Testis (tissue), 3 donors: Measurements from ENCODE around the gene SFXN1. TPM values are rescaled to one million over a fixed set of nuclear protein-coding genes. Genes with fewer than 3 reads are reported as not detected.

Experiments
- DNase-seq: peaks from one replicate; pipeline ENCODE4 v3.0.0-alpha.2; 2019
- H3K27ac ChIP-seq, 2 donors: fragments of 200-600 bp; sonication (generic); one replicate each; pipeline ENCODE4 v1.5.1; 2019
- H3K27me3 ChIP-seq: fragments of 200-600 bp; sonication (generic); one replicate; pipeline ENCODE4 v1.5.1; 2019
- H3K36me3 ChIP-seq: fragments of 200-600 bp; sonication (generic); one replicate; pipeline ENCODE4 v1.5.1; 2017; ENCODE audit warnings: low read depth; ENCODE audit errors: missing control alignments
- H3K4me1 ChIP-seq: fragments of 200-600 bp; sonication (generic); one replicate; pipeline ENCODE4 v1.5.1; 2019
- H3K4me3 ChIP-seq, 2 donors: fragments of 200-600 bp; sonication (generic); one replicate each; pipeline ENCODE4 v1.5.1; 2017 to 2019
- H3K9me3 ChIP-seq: fragments of 200-600 bp; sonication (generic); one replicate; pipeline ENCODE4 v1.5.1; 2017
- CTCF ChIP-seq, 3 experiments: fragments of 450-650 bp in 2 of 3; fragments of 200-600 bp in 1 of 3; sonication (generic) in 1 of 3; IDR thresholded peaks; one replicate each; pipeline ENCODE4 v1.5.1; 2016 to 2019; ENCODE audit warnings: antibody characterized with exemption in 3 of 3, mild to moderate bottlenecking in 2 of 3, moderate library complexity in 1 of 3
- POLR2A ChIP-seq: fragments of 450-650 bp; IDR thresholded peaks from one replicate; pipeline ENCODE4 v1.6.1; 2017; ENCODE audit warnings: antibody characterized with exemption, mild to moderate bottlenecking, moderate library complexity
- WGBS, 2 donors: methylation state at CpG; one replicate each; pipeline ENCODE4 v1.1.5; 2018; 5-methylcytosine and 5-hydroxymethylcytosine counted together
- intact Hi-C: fragments of 100-400 bp; cut with DNase I; formaldehyde crosslinking; loops from one replicate; pipeline ENCODE4 v1.15.1; 2023; ENCODE audit warnings: low total_unique reads
- polyA plus RNA-seq: library from polyadenylated mRNA; stranded (reverse); fragments of 350-450 nt; fragmentation: Illumina TruSeq; extraction: RNeasy Lipid Tissue Mini Kit (QIAGEN cat#74804); gene quantifications from one replicate; pipeline ENCODE4 v1.2.3, GENCODE V29; 2014; ENCODE audit warnings: low read depth, low replicate concordance; ENCODE audit not compliant: insufficient read depth
- total RNA-seq, 2 donors: library from RNA; depleted of rRNA; stranded (reverse); fragments of >200 nt; gene quantifications; one replicate each; pipeline ENCODE4 v1.2.3, GENCODE V29; 2016

SFXN1 gene
- total and polyA plus RNA-seq, 3 donors from 2014 or later: 22.6 to 44.5 (median 29.3) TPM

- Histone ChIP-seq H3K4me1 (no peaks in the 10 kb centered on the region), H3K36me3 (no peaks in the 10 kb centered on the region), H3K27ac (no peak overlapping the region), H3K27me3 (no peaks in the 10 kb centered on the region), H3K9me3 (no peaks in the 10 kb centered on the region), H3K4me3 (no peak overlapping the region)
- no peak for TF ChIP-seq POLR2A
- TF ChIP-seq CTCF (IDR thresholded peaks at IDR 0.05): peak in 2 of 3 experiments; percentile 30 to 43
- no peak for DNase-seq
- WGBS, 2 donors: 65 to 67% methylated on average over 7 of the region's 7 CpGs
- intact Hi-C loops: no loop called here
These were observed 18.2 kb upstream of the SFXN1 start for GRCh38 chr5:175460126-175460525.

GRCh38 chr5:175460552-175460951 lies 17.8 kb upstream of the SFXN1 start:
- 73 to 93% methylated on average over 2 of the region's 2 CpGs for WGBS, 2 donors
- no peaks in the 10 kb centered on the region for H3K36me3 ChIP-seq
- intact Hi-C loops: no loop called here

GRCh38 chr5:175461370-175461769 lies 17.0 kb upstream of the SFXN1 start:
- no peaks in the 10 kb centered on the region for H3K4me1 ChIP-seq
- intact Hi-C loops: no loop called here
- 90% methylated on average over 12 to 13 of the region's 13 CpGs for WGBS, 2 donors

More at GRCh38 chr5:175460552-175460951, 17.8 kb upstream of the SFXN1 start:
- DNase-seq: no peak
- H3K27ac ChIP-seq: no peak overlapping the region
- H3K27me3 ChIP-seq: no peaks in the 10 kb centered on the region
- H3K4me3 ChIP-seq: no peak overlapping the region
- no peaks in the 10 kb centered on the region for H3K4me1 ChIP-seq
- no peak for TF ChIP-seq POLR2A
- TF ChIP-seq CTCF (IDR thresholded peaks at IDR 0.05): no peak
- no peaks in the 10 kb centered on the region for H3K9me3 ChIP-seq

GRCh38 chr5:175463641-175464040 lies 14.7 kb upstream of the SFXN1 start:
- Histone ChIP-seq H3K4me3 (no peak overlapping the region), H3K9me3 (no peaks in the 10 kb centered on the region), H3K4me1 (no peaks in the 10 kb centered on the region), H3K27ac (no peak overlapping the region), H3K27me3 (no peaks in the 10 kb centered on the region), H3K36me3 (no peaks in the 10 kb centered on the region)
- TF ChIP-seq POLR2A: no peak
- no peak for TF ChIP-seq CTCF (IDR thresholded peaks at IDR 0.05)
- DNase-seq: no peak
- intact Hi-C loops: no loop called here
- WGBS, 2 donors: 90 to 95% methylated on average over 3 of the region's 3 CpGs

More at GRCh38 chr5:175461370-175461769, 17.0 kb upstream of the SFXN1 start:
- TF ChIP-seq POLR2A (no peak), CTCF (IDR thresholded peaks at IDR 0.05) (no peak)
- Histone ChIP-seq H3K27me3 (no peaks in the 10 kb centered on the region), H3K27ac (no peak overlapping the region), H3K36me3 (no peaks in the 10 kb centered on the region), H3K4me3 (no peak overlapping the region), H3K9me3 (no peaks in the 10 kb centered on the region)
- DNase-seq: no peak

GRCh38 chr5:175464074-175464941 lies 14.1 kb upstream of the SFXN1 start:
- intact Hi-C loops: no loop called here
- TF ChIP-seq CTCF (IDR thresholded peaks at IDR 0.05): peak; percentile 21 to 61 (median 52)
- no peak for TF ChIP-seq POLR2A
- peak; percentile 46 for DNase-seq

More at GRCh38 chr5:175464074-175464941, 14.1 kb upstream of the SFXN1 start:
- 56 to 63% methylated on average over 11 of the region's 11 CpGs for WGBS, 2 donors
- no peaks in the 10 kb centered on the region for H3K9me3 ChIP-seq
- H3K36me3 ChIP-seq: no peaks in the 10 kb centered on the region
- H3K27me3 ChIP-seq: no peaks in the 10 kb centered on the region
- H3K27ac ChIP-seq: no peak overlapping the region
- no peak overlapping the region for H3K4me3 ChIP-seq
- H3K4me1 ChIP-seq: no peaks in the 10 kb centered on the region
